GM21360 (cell line): Measurements from ENCODE around the gene MYO5B.

Experiments used
- ATAC-seq: cut with Tn5 transposase; IDR thresholded peaks from one replicate; pipeline ENCODE4 v1.9.1; 2021; ENCODE audit warnings: mild to moderate bottlenecking, moderate library complexity; ENCODE audit not compliant: unreplicated experiment

Gene MYO5B

GRCh38 chr18:50152900-50153299, 42.0 kb downstream of the MYO5B start:
- ATAC-seq = no peak

GRCh38 chr18:50151926-50152325, 43.0 kb downstream of the MYO5B start:
- ATAC-seq = no peak

- no peak for ATAC-seq
Observed at GRCh38 chr18:50144540-50144939, 50.4 kb downstream of the MYO5B start.

- ATAC-seq = no peak
Observed at GRCh38 chr18:50143886-50144285, 51.1 kb downstream of the MYO5B start.

GRCh38 chr18:50143294-50143693, 51.7 kb downstream of the MYO5B start:
- ATAC-seq = no peak

- ATAC-seq = no peak
Observed at GRCh38 chr18:50142441-50143120, 52.4 kb downstream of the MYO5B start.

- ATAC-seq = no peak
Observed at GRCh38 chr18:50138181-50139064, 56.5 kb downstream of the MYO5B start.

GRCh38 chr18:50135903-50136302, 59.0 kb downstream of the MYO5B start:
- no peak for ATAC-seq

- ATAC-seq = no peak
Observed at GRCh38 chr18:50133526-50133925, 61.4 kb downstream of the MYO5B start.

GRCh38 chr18:50131591-50131990, 63.4 kb downstream of the MYO5B start:
- no peak for ATAC-seq

GRCh38 chr18:50128506-50129271, 66.3 kb downstream of the MYO5B start:
- ATAC-seq = no peak

GRCh38 chr18:50127516-50128210, 67.3 kb downstream of the MYO5B start:
- no peak for ATAC-seq

- no peak for ATAC-seq
Observed at GRCh38 chr18:50126471-50126870, 68.5 kb downstream of the MYO5B start.

- ATAC-seq = no peak
Observed at GRCh38 chr18:50125456-50125855, 69.5 kb downstream of the MYO5B start.

- ATAC-seq = no peak
Observed at GRCh38 chr18:50119296-50119695, 75.7 kb downstream of the MYO5B start.

GRCh38 chr18:50117863-50118262, 77.1 kb downstream of the MYO5B start:
- no peak for ATAC-seq

GRCh38 chr18:50115095-50115494, 79.9 kb downstream of the MYO5B start:
- no peak for ATAC-seq

- no peak for ATAC-seq
Observed at GRCh38 chr18:50114448-50114847, 80.5 kb downstream of the MYO5B start.

GRCh38 chr18:50113726-50114125, 81.2 kb downstream of the MYO5B start:
- ATAC-seq = no peak

- ATAC-seq = no peak
Observed at GRCh38 chr18:50111398-50111797, 83.5 kb downstream of the MYO5B start.

GRCh38 chr18:50107468-50107977, 87.4 kb downstream of the MYO5B start:
- no peak for ATAC-seq
